Measurements from ENCODE around the gene RHOJ. TPM values are rescaled to one million over a fixed set of nuclear protein-coding genes. Genes with fewer than 3 reads are reported as not detected.

RHOJ gene
- total and polyA plus RNA-seq, 2 of the 13 experiments (the other 11 are each of a cell fraction or from before 2014, with no cell fraction given): 0.22 to 1.3 TPM

- H3K27me3 ChIP-seq (ENCODE audit: control insufficient read depth in 1 of 2, insufficient read depth in 2 of 2, low read length in 2 of 2): no peaks in the 10 kb centered on the region; a peak in 1 of 5 replicates
- WGBS (ENCODE audit: low lambda C conversion rate): 85% methylated on average over 10 of the region's 10 CpGs
- no peaks in the 10 kb centered on the region for H3K79me2 ChIP-seq (ENCODE audit: insufficient read depth, low read length)
- H4K20me1 ChIP-seq (ENCODE audit: insufficient read depth, low read length): no peaks in the 10 kb centered on the region
- ChIA-PET POLR2A (no interaction called here), CTCF (ENCODE audit: low intra/inter-chr PET ratio, low total read pairs) (no interaction called here)
- no peaks in the 10 kb centered on the region for H3K9me3 ChIP-seq (ENCODE audit: low read length)
- peaks cover 18% of the 10 kb centered on the region for H3K4me1 ChIP-seq (ENCODE audit: insufficient read depth, low read length)
- no peak overlapping the region for H3K4me3 ChIP-seq (replicated peaks in 1 of 3; ENCODE audit: insufficient read depth in 1 of 3, low read depth in 2 of 3, low read length in 3 of 3)
- H2AFZ ChIP-seq (ENCODE audit: low read length): no peak overlapping the region
- no peak overlapping the region for H3K4me2 ChIP-seq (ENCODE audit: low read depth, low read length)
- in situ Hi-C loops (cut with HindIII; ENCODE audit: extremely low pct_ligation_motif_present, low pct_unique_long_range_greater_than_20kb): no loop called here
- no peaks in the 10 kb centered on the region for H3K36me3 ChIP-seq (replicated peaks in 1 of 2; ENCODE audit: control insufficient read depth in 1 of 2, insufficient read depth in 2 of 2, low read length in 2 of 2)
- intact Hi-C loops (cut with micrococcal nuclease; ENCODE audit: unreplicated experiment): no loop called here
- no peak overlapping the region for H3K9ac ChIP-seq (ENCODE audit: insufficient read depth, low read depth, low read length)
- FAIRE-seq (no peak), ATAC-seq (no peak), DNase-seq (ENCODE audit: low spot score) (no peak)
- no TSS peak for BruUV-seq (replicated peaks)
- H3K27ac ChIP-seq (ENCODE audit: extremely low read length, insufficient read depth, low read length): no peak overlapping the region
- TF ChIP-seq ZNF883 (CRISPR knock-in tag; IDR thresholded peaks at IDR 0.05; ENCODE audit: not compliant biosample characterization): no peak
- no peak for TF ChIP-seq RAD21 (CRISPR knock-in tag; IDR thresholded peaks at IDR 0.05)
- no peak for TF ChIP-seq DMTF1 (CRISPR knock-in tag; IDR thresholded peaks at IDR 0.05)
- TF ChIP-seq ZNF530 (CRISPR knock-in tag; IDR thresholded peaks at IDR 0.05; ENCODE audit: low read depth): no peak
- no peak for TF ChIP-seq ZNF563 (CRISPR knock-in tag; IDR thresholded peaks at IDR 0.05)
- TF ChIP-seq DRAP1 (CRISPR knock-in tag; IDR thresholded peaks at IDR 0.05): no peak
- no peak for TF ChIP-seq NCOA2 (CRISPR knock-in tag; IDR thresholded peaks at IDR 0.05)
- no peak for TF ChIP-seq ZBTB20 (CRISPR knock-in tag; IDR thresholded peaks at IDR 0.05; ENCODE audit: borderline replicate concordance, low read depth)
- TF ChIP-seq MXD3 (CRISPR knock-in tag; IDR thresholded peaks at IDR 0.05): no peak
- TF ChIP-seq IRF1 (CRISPR knock-in tag; IDR thresholded peaks at IDR 0.05; ENCODE audit: low read depth): no peak
- TF ChIP-seq ZNF350 (CRISPR knock-in tag; IDR thresholded peaks at IDR 0.05; ENCODE audit: borderline replicate concordance, low read depth): no peak
- no peak for TF ChIP-seq JARID2 (CRISPR knock-in tag; IDR thresholded peaks at IDR 0.05; ENCODE audit: insufficient replicate concordance)
- no peak for TF ChIP-seq ZNF567 (CRISPR knock-in tag; IDR thresholded peaks at IDR 0.05; ENCODE audit: borderline replicate concordance)
- TF ChIP-seq KAT7 (CRISPR knock-in tag; IDR thresholded peaks at IDR 0.05; ENCODE audit: borderline replicate concordance): no peak
- no peak for TF ChIP-seq MXD4 (CRISPR knock-in tag; IDR thresholded peaks at IDR 0.05)
- no peak for TF ChIP-seq FOXK1 (CRISPR knock-in tag; IDR thresholded peaks at IDR 0.05; ENCODE audit: borderline replicate concordance, low read depth)
- TF ChIP-seq ZNF225 (CRISPR knock-in tag; IDR thresholded peaks at IDR 0.05): no peak
- TF ChIP-seq CEBPZ (IDR thresholded peaks at IDR 0.05; ENCODE audit: low read length): no peak
Observed at GRCh38 chr14:63205044-63205575, 867 bp downstream of the RHOJ start.
